HepG2 (cell line): Measurements from ENCODE around the gene MGAT2. TPM values are rescaled to one million over a fixed set of nuclear protein-coding genes. Genes with fewer than 3 reads are reported as not detected.
A peak's percentile ranks its signal among the peaks of the same experiment; 100 is the strongest.

ENCODE experiments used
- EEA1 ChIP-seq: sonication (generic); formaldehyde crosslinking; IDR thresholded peaks from 2 replicates; pipeline ENCODE4 v1.5.1; 2020; ENCODE audit warnings: mild to moderate bottlenecking, missing genetic modification reagents, borderline replicate concordance
- HOXA5 ChIP-seq: sonication (generic); formaldehyde crosslinking; IDR thresholded peaks from 2 replicates; pipeline ENCODE4 v1.4.0; 2020; ENCODE audit warnings: missing genetic modification reagents
- KLF13 ChIP-seq: sonication (generic); formaldehyde crosslinking; IDR thresholded peaks from 2 replicates; pipeline ENCODE4 v1.4.0; 2020; ENCODE audit warnings: mild to moderate bottlenecking, missing genetic modification reagents
- RXRA ChIP-seq: sonication (generic); formaldehyde crosslinking; IDR thresholded peaks from 2 replicates; pipeline ENCODE4 v1.5.1; 2020; ENCODE audit warnings: missing genetic modification reagents
- ZNF331 ChIP-seq: sonication (generic); formaldehyde crosslinking; IDR thresholded peaks from 2 replicates; pipeline ENCODE4 v1.4.0; 2020; ENCODE audit warnings: missing genetic modification reagents
- ZNF335 ChIP-seq: sonication (generic); formaldehyde crosslinking; IDR thresholded peaks from 2 replicates; pipeline ENCODE4 v1.4.0; 2020; ENCODE audit warnings: missing genetic modification reagents
- ZNF749 ChIP-seq: sonication (generic); formaldehyde crosslinking; IDR thresholded peaks from 2 replicates; pipeline ENCODE4 v1.8.0; 2022; ENCODE audit warnings: mild to moderate bottlenecking, missing genetic modification reagents, moderate library complexity, borderline replicate concordance
- ZNF781 ChIP-seq: sonication (generic); formaldehyde crosslinking; IDR thresholded peaks from 2 replicates; pipeline ENCODE4 v1.5.1; 2020; ENCODE audit warnings: borderline replicate concordance, mild to moderate bottlenecking, missing genetic modification reagents; ENCODE audit errors: not compliant biosample characterization
- polyA plus RNA-seq, 8 experiments: library from polyadenylated mRNA; depleted of rRNA in 3 of 8; stranded (reverse) in 7 of 8; unstranded in 1 of 8; fragments of >200 nt; fragmentation: Illumina TruSeq in 4 of 8; extraction: Trizol in 4 of 8; gene quantifications; 2 replicates each; pipeline versions ENCODE4 v1.2.1 to v1.2.3, GENCODE V29; 2011 to 2016; ENCODE audit warnings: low read depth in 4 of 8, missing spikeins in 1 of 8, mixed read lengths in 1 of 8; ENCODE audit not compliant: insufficient read depth in 1 of 8
- total RNA-seq, 5 experiments: library from RNA; depleted of rRNA; stranded (reverse); fragments of >200 nt; fragmentation: Illumina TruSeq; extraction: Trizol; gene quantifications; 2 replicates each; pipeline ENCODE4 v1.2.3, GENCODE V29; 2016; ENCODE audit warnings: low read depth in 1 of 5
- TF ChIP-seq, protein P1 (sequence below): IDR thresholded peaks from 2 replicates; pipeline ENCODE4 v1.6.1; 2012; ENCODE audit warnings: low read depth, low read length, improper control_type of control experiment
- TF ChIP-seq, protein P2 (sequence below): IDR thresholded peaks from 2 replicates; pipeline ENCODE4 v1.6.1; 2012; ENCODE audit warnings: inconsistent platforms
- TF ChIP-seq, protein P3 (sequence below): sonication (generic); formaldehyde crosslinking; IDR thresholded peaks from 2 replicates; pipeline ENCODE4 v1.8.0; 2022; ENCODE audit warnings: missing genetic modification reagents, mild to moderate bottlenecking, moderate library complexity, borderline replicate concordance
- TF ChIP-seq, protein P4 (sequence below): sonication (generic); formaldehyde crosslinking; IDR thresholded peaks from 2 replicates; pipeline ENCODE4 v1.8.0; 2022; ENCODE audit warnings: missing genetic modification reagents, mild to moderate bottlenecking, borderline replicate concordance
- TF ChIP-seq, protein P5 (sequence below), 2 experiments: sonication (generic) in 1 of 2; formaldehyde crosslinking in 1 of 2; IDR thresholded peaks; 2 replicates each; pipeline versions ENCODE4 v1.4.0 to v1.6.1; 2018 to 2020; ENCODE audit warnings: missing genetic modification reagents in 2 of 2, borderline replicate concordance in 1 of 2, low read depth in 1 of 2, mild to moderate bottlenecking in 1 of 2, missing biosample characterization in 1 of 2
- TF ChIP-seq, protein P6 (sequence below): IDR thresholded peaks from 2 replicates; pipeline ENCODE4 v1.6.1; 2018; ENCODE audit warnings: missing genetic modification reagents
- TF ChIP-seq, protein P7 (sequence below): sonication (generic); formaldehyde crosslinking; IDR thresholded peaks from 2 replicates; pipeline ENCODE4 v1.4.0; 2020; ENCODE audit warnings: missing genetic modification reagents
- TF ChIP-seq, protein P8 (sequence below): sonication (generic); formaldehyde crosslinking; IDR thresholded peaks from 2 replicates; pipeline ENCODE4 v1.5.0; 2020; ENCODE audit warnings: mild to moderate bottlenecking, missing genetic modification reagents

MGAT2 gene
- total and polyA plus RNA-seq, 2 of the 13 experiments (the other 11 are each of a cell fraction or from before 2014, with no cell fraction given): 12.9 to 51.9 TPM

DNA sequence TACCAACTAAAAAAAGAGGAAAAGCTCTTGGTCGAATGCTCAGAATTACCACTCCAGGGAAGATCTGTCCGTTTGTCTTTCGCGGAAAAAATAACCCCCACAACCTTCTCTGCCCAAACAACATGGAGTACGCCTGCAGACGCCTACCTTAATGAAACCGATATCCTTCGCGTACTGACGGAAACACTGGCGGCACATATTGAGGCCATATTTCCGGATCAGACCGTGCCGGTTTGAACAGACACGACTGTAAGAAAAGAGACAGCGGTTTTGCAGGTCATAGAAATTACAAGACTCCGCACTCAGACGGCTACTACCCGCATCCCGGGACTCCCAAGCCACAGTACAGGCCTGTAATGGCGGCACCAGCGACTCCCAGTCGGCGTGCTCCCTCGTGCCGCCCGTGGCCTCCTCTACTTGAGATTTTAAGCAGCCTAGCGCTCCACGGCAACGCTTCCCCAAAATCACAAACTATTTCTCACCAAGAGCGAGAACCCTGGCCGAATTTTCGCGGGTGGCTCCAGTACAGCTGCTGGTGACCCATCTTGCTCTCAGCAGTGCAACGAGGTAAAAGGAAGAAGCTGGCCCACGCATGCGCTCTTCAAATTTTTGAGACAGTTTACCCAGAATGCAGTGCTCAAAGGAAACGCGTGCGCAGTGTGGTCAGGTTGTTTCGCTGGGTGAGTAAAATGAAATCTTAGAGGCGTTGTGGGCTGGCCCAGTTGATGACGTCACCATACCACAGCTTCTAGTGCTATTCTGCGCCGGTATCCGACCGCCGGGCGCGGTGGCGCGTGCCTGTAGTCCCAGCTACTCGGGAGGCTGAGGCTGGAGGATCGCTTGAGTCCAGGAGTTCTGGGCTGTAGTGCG lies 34.6 kb upstream of the MGAT2 start, which contains the start of gene RPS29 (continued):
- 0 out of 2 replicates have a peak, but pooled peaks have one; percentile 65 for TF ChIP-seq ZNF749 (CRISPR knock-in tag)
- TF ChIP-seq ZNF331 (CRISPR knock-in tag): peak; percentile 63
- peak; percentile 51; the same call in 1 of the 2 replicates for TF ChIP-seq HOXA5
- peak; percentile 90 for TF ChIP-seq ZNF781 (CRISPR knock-in tag)
- TF ChIP-seq, protein P1, sequence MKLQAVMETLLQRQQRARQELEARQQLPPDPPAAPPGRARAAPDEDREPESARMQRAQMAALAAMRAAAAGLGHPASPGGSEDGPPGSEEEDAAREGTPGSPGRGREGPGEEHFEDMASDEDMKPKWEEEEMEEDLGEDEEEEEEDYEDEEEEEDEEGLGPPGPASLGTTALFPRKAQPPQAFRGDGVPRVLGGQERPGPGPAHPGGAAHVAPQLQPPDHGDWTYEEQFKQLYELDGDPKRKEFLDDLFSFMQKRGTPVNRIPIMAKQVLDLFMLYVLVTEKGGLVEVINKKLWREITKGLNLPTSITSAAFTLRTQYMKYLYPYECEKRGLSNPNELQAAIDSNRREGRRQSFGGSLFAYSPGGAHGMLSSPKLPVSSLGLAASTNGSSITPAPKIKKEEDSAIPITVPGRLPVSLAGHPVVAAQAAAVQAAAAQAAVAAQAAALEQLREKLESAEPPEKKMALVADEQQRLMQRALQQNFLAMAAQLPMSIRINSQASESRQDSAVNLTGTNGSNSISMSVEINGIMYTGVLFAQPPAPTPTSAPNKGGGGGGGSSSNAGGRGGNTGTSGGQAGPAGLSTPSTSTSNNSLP: no peak
- TF ChIP-seq, protein P2, sequence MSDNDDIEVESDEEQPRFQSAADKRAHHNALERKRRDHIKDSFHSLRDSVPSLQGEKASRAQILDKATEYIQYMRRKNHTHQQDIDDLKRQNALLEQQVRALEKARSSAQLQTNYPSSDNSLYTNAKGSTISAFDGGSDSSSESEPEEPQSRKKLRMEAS: peak; percentile 72
- TF ChIP-seq, protein P3, sequence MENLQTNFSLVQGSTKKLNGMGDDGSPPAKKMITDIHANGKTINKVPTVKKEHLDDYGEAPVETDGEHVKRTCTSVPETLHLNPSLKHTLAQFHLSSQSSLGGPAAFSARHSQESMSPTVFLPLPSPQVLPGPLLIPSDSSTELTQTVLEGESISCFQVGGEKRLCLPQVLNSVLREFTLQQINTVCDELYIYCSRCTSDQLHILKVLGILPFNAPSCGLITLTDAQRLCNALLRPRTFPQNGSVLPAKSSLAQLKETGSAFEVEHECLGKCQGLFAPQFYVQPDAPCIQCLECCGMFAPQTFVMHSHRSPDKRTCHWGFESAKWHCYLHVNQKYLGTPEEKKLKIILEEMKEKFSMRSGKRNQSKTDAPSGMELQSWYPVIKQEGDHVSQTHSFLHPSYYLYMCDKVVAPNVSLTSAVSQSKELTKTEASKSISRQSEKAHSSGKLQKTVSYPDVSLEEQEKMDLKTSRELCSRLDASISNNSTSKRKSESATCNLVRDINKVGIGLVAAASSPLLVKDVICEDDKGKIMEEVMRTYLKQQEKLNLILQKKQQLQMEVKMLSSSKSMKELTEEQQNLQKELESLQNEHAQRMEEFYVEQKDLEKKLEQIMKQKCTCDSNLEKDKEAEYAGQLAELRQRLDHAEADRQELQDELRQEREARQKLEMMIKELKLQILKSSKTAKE (CRISPR knock-in tag): no peak
- TF ChIP-seq, protein P4, sequence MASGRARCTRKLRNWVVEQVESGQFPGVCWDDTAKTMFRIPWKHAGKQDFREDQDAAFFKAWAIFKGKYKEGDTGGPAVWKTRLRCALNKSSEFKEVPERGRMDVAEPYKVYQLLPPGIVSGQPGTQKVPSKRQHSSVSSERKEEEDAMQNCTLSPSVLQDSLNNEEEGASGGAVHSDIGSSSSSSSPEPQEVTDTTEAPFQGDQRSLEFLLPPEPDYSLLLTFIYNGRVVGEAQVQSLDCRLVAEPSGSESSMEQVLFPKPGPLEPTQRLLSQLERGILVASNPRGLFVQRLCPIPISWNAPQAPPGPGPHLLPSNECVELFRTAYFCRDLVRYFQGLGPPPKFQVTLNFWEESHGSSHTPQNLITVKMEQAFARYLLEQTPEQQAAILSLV (CRISPR knock-in tag): 0 out of 2 replicates have a peak, but pooled peaks have one; percentile 36
- TF ChIP-seq EEA1: peak; percentile 53; the same call in 1 of the 2 replicates
- TF ChIP-seq, protein P5, sequence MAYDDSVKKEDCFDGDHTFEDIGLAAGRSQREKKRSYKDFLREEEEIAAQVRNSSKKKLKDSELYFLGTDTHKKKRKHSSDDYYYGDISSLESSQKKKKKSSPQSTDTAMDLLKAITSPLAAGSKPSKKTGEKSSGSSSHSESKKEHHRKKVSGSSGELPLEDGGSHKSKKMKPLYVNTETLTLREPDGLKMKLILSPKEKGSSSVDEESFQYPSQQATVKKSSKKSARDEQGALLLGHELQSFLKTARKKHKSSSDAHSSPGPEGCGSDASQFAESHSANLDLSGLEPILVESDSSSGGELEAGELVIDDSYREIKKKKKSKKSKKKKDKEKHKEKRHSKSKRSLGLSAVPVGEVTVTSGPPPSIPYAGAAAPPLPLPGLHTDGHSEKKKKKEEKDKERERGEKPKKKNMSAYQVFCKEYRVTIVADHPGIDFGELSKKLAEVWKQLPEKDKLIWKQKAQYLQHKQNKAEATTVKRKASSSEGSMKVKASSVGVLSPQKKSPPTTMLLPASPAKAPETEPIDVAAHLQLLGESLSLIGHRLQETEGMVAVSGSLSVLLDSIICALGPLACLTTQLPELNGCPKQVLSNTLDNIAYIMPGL (CRISPR knock-in tag; IDR thresholded peaks at IDR 0.05; ENCODE audit: borderline replicate concordance in 1 of 2, low read depth in 1 of 2): peak; percentile 91 to 99
- TF ChIP-seq KLF13 (CRISPR knock-in tag): no peak
- TF ChIP-seq, protein P6, sequence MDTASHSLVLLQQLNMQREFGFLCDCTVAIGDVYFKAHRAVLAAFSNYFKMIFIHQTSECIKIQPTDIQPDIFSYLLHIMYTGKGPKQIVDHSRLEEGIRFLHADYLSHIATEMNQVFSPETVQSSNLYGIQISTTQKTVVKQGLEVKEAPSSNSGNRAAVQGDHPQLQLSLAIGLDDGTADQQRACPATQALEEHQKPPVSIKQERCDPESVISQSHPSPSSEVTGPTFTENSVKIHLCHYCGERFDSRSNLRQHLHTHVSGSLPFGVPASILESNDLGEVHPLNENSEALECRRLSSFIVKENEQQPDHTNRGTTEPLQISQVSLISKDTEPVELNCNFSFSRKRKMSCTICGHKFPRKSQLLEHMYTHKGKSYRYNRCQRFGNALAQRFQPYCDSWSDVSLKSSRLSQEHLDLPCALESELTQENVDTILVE (CRISPR knock-in tag): peak; percentile 65
- peak; percentile 55; the same call in 1 of the 2 replicates for TF ChIP-seq RXRA (CRISPR knock-in tag)
- peak; percentile 94 for TF ChIP-seq ZNF335 (CRISPR knock-in tag)
- TF ChIP-seq, protein P7, sequence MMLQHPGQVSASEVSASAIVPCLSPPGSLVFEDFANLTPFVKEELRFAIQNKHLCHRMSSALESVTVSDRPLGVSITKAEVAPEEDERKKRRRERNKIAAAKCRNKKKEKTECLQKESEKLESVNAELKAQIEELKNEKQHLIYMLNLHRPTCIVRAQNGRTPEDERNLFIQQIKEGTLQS (CRISPR knock-in tag): peak; percentile 99
- TF ChIP-seq, protein P8, sequence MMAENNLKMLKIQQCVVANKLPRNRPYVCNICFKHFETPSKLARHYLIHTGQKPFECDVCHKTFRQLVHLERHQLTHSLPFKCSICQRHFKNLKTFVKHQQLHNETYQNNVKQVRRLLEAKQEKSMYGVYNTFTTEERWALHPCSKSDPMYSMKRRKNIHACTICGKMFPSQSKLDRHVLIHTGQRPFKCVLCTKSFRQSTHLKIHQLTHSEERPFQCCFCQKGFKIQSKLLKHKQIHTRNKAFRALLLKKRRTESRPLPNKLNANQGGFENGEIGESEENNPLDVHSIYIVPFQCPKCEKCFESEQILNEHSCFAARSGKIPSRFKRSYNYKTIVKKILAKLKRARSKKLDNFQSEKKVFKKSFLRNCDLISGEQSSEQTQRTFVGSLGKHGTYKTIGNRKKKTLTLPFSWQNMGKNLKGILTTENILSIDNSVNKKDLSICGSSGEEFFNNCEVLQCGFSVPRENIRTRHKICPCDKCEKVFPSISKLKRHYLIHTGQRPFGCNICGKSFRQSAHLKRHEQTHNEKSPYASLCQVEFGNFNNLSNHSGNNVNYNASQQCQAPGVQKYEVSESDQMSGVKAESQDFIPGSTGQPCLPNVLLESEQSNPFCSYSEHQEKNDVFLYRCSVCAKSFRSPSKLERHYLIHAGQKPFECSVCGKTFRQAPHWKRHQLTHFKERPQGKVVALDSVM: peak; percentile 99
